ENCODE measurements around the gene TMEM53. TPM values are rescaled to one million over a fixed set of nuclear protein-coding genes. Genes with fewer than 3 reads are reported as not detected.

TMEM53 gene
- total RNA-seq, 1 donor from 2014 or later = 7.3 TPM

- FAIRE-seq = no peak
- no peaks in the 10 kb centered on the region for H3K9me3 Mint-ChIP-seq (ENCODE audit: unreplicated experiment)
- Histone ChIP-seq H3K9me3 (ENCODE audit: insufficient read depth, low read depth, low read length) (no peaks in the 10 kb centered on the region), H3K9ac (ENCODE audit: low read length) (peak overlapping the region; percentile 91), H2AFZ (ENCODE audit: low read depth, low read length) (peak overlapping the region; percentile 94), H3K27me3 (ENCODE audit: insufficient read depth, low read length) (no peaks in the 10 kb centered on the region), H3K4me3 (ENCODE audit: insufficient read depth, low read depth, low read length) (peak overlapping the region; percentile 70), H3K4me2 (ENCODE audit: low read length) (peak overlapping the region; percentile 98), H4K20me1 (ENCODE audit: insufficient read depth, low read length) (peaks cover 14% of the 10 kb centered on the region), H3K27ac (ENCODE audit: low read depth, low read length) (peak overlapping the region; percentile 88), H3K4me1 (ENCODE audit: insufficient read depth, low read length) (peaks cover 27% of the 10 kb centered on the region), H3K79me2 (ENCODE audit: insufficient read depth, low read length) (peaks cover 34% of the 10 kb centered on the region), H3K36me3 (ENCODE audit: insufficient read depth, low read length) (peaks cover 6% of the 10 kb centered on the region)
- H3K4me1 Mint-ChIP-seq (ENCODE audit: low read depth, unreplicated experiment) = peaks cover 5% of the 10 kb centered on the region
- H3K36me3 Mint-ChIP-seq (ENCODE audit: low read depth, unreplicated experiment) = peaks cover 10% of the 10 kb centered on the region
- TF ChIP-seq EZH2 (IDR thresholded peaks at IDR 0.05; ENCODE audit: insufficient read depth, low read length) = no peak
- TF ChIP-seq CTCF (IDR thresholded peaks at IDR 0.05; ENCODE audit: insufficient read depth, low read depth, low read length) = no peak
- H3K27ac Mint-ChIP-seq (ENCODE audit: unreplicated experiment) = peak overlapping the region; percentile 97
- peak overlapping the region; percentile 89 for H3K4me3 Mint-ChIP-seq (ENCODE audit: unreplicated experiment)
- peak; percentile 76 for DNase-seq (ENCODE audit: low read depth)
- no peaks in the 10 kb centered on the region for H3K27me3 Mint-ChIP-seq (ENCODE audit: low read depth, unreplicated experiment)
Measured at GRCh38 chr1:44631647-44632539, 42.4 kb downstream of the TMEM53 start.

- Histone ChIP-seq H3K27me3 (ENCODE audit: insufficient read depth, low read length) (no peaks in the 10 kb centered on the region), H3K9me3 (ENCODE audit: insufficient read depth, low read depth, low read length) (no peaks in the 10 kb centered on the region), H3K36me3 (ENCODE audit: insufficient read depth, low read length) (peaks cover 6% of the 10 kb centered on the region), H4K20me1 (ENCODE audit: insufficient read depth, low read length) (peaks cover 8% of the 10 kb centered on the region), H3K27ac (ENCODE audit: low read depth, low read length) (peak overlapping the region; percentile 88), H3K4me1 (ENCODE audit: insufficient read depth, low read length) (peaks cover 27% of the 10 kb centered on the region), H3K4me3 (ENCODE audit: insufficient read depth, low read depth, low read length) (peak overlapping the region; percentile 70), H3K9ac (ENCODE audit: low read length) (peak overlapping the region; percentile 91), H3K4me2 (ENCODE audit: low read length) (peak overlapping the region; percentile 98), H3K79me2 (ENCODE audit: insufficient read depth, low read length) (peaks cover 34% of the 10 kb centered on the region), H2AFZ (ENCODE audit: low read depth, low read length) (peak overlapping the region; percentile 94)
- no peak for FAIRE-seq
- Mint-ChIP-seq H3K9me3 (ENCODE audit: unreplicated experiment) (no peaks in the 10 kb centered on the region), H3K36me3 (ENCODE audit: low read depth, unreplicated experiment) (peaks cover 7% of the 10 kb centered on the region), H3K27me3 (ENCODE audit: low read depth, unreplicated experiment) (no peaks in the 10 kb centered on the region), H3K4me1 (ENCODE audit: low read depth, unreplicated experiment) (peaks cover 5% of the 10 kb centered on the region), H3K27ac (ENCODE audit: unreplicated experiment) (peak overlapping the region; percentile 97), H3K4me3 (ENCODE audit: unreplicated experiment) (peak overlapping the region; percentile 87)
- DNase-seq (ENCODE audit: low read depth) = no peak
- TF ChIP-seq CTCF (IDR thresholded peaks at IDR 0.05; ENCODE audit: insufficient read depth, low read depth, low read length) = no peak
- TF ChIP-seq EZH2 (IDR thresholded peaks at IDR 0.05; ENCODE audit: insufficient read depth, low read length) = no peak
Measured at GRCh38 chr1:44631333-44631646, 43.0 kb downstream of the TMEM53 start.

- H3K4me1 Mint-ChIP-seq (ENCODE audit: low read depth, unreplicated experiment) = peaks cover 5% of the 10 kb centered on the region
- no peak for FAIRE-seq
- no peak for TF ChIP-seq CTCF (IDR thresholded peaks at IDR 0.05; ENCODE audit: insufficient read depth, low read depth, low read length)
- TF ChIP-seq EZH2 (IDR thresholded peaks at IDR 0.05; ENCODE audit: insufficient read depth, low read length) = no peak
Measured at GRCh38 chr1:44630116-44630515, 44.2 kb downstream of the TMEM53 start.

More at GRCh38 chr1:44630116-44630515, 44.2 kb downstream of the TMEM53 start:
- peak overlapping the region; percentile 29 for H3K27ac ChIP-seq (ENCODE audit: low read depth, low read length)
- H3K79me2 ChIP-seq (ENCODE audit: insufficient read depth, low read length) = peaks cover 26% of the 10 kb centered on the region
- peaks cover 27% of the 10 kb centered on the region for H3K4me1 ChIP-seq (ENCODE audit: insufficient read depth, low read length)
- Mint-ChIP-seq H3K27ac (ENCODE audit: unreplicated experiment) (peak overlapping the region; percentile 21), H3K36me3 (ENCODE audit: low read depth, unreplicated experiment) (peaks cover 3% of the 10 kb centered on the region), H3K9me3 (ENCODE audit: unreplicated experiment) (no peaks in the 10 kb centered on the region), H3K27me3 (ENCODE audit: low read depth, unreplicated experiment) (no peaks in the 10 kb centered on the region), H3K4me3 (ENCODE audit: unreplicated experiment) (peak overlapping the region; percentile 87)
- no peak overlapping the region for H3K4me2 ChIP-seq (ENCODE audit: low read length)
- no peak overlapping the region for H3K4me3 ChIP-seq (ENCODE audit: insufficient read depth, low read depth, low read length)
- H2AFZ ChIP-seq (ENCODE audit: low read depth, low read length) = no peak overlapping the region
- DNase-seq (ENCODE audit: low read depth) = peak; percentile 72
- no peak overlapping the region for H3K9ac ChIP-seq (ENCODE audit: low read length)
- peaks cover 3% of the 10 kb centered on the region for H3K36me3 ChIP-seq (ENCODE audit: insufficient read depth, low read length)
- H4K20me1 ChIP-seq (ENCODE audit: insufficient read depth, low read length) = peaks cover 6% of the 10 kb centered on the region
- H3K27me3 ChIP-seq (ENCODE audit: insufficient read depth, low read length) = no peaks in the 10 kb centered on the region
- no peaks in the 10 kb centered on the region for H3K9me3 ChIP-seq (ENCODE audit: insufficient read depth, low read depth, low read length)

Data from astrocyte (in vitro differentiated cells and primary cell).